NAMALWA (cell line): ENCODE data around the gene SEMA5A.

Experiments used
- DNase-seq: peaks from one replicate; pipeline ENCODE4 v3.0.0-alpha.2; 2015; ENCODE audit warnings: low spot score

Gene SEMA5A

DNA sequence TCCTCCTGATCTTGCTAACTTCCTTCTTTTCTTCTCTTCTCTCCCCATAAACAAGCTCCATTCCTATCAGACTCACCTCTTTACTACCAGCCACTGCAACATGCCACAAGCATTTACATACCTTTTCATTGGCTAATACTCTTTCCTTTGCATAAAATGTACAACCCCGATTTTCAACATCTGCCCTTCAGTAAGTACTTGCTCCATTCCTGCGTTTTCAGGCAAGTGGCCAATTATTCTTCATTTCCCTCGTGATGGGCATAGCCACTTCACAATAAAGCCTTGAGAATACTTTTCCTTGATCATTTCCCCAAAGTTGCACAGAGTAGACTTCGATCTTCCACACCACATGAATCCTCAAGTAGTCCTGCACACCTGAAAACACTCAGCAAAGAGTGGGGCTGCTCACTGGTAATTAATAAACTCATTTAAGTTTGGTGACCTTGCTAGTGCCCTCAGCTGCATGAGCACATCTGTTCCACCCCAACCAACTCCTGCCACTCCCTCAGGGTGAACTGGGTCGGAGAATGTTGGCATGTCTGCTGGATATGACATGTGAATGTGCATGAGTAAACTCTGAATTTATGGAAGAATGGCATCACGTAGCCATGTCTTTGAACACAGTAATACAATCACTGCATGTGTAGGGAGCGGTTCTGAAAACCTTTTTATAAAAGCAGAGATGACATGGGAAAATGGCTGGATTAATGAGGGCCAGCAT is 535.8 kb downstream of the SEMA5A start:
- no peak for DNase-seq

DNA sequence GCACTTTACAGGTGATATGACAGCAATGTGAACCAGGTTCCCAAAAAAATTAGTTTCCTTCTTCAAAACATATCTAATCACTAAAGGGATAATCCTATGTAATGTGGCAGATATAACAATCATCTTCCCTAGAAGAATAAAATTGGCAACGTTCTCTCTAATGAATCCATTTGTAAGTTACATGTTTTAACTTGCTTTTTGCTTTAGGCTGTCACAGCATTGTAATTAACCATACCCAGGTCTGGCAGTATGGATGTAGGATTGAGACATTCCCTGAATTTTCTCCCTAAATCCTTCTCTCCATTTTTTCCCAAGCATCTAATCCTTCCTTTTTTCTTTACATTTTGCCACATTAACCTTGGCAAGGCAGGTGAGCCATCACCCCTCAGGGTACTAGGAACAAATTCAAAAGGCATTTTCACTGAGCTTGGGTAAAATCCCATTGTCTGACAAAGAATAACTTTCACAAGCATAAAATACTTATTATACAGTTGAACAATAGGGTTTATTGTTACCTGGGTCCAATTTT is 548.3 kb downstream of the SEMA5A start:
- no peak for DNase-seq

DNA sequence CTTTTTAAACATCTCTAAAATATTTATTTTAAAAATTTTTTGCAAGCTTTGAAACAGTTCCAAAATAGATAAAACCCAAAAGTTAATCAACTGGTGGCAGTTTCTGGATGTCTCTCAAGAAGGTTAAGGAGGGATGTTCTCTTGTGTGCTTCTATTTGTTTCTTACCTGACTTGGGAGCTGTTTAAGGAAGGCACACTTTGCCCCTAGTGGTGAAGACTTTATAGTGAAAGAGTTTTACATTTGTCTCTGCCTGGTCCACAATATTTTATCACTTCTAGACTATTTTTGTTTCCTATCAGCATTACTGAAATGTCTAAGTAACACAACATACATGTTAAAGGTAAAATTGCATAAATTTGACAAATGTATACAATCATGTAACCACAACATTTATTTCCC is 552.8 kb downstream of the SEMA5A start:
- peak; percentile 34 for DNase-seq
